ENCODE data around the gene KANSL1.

DNA sequence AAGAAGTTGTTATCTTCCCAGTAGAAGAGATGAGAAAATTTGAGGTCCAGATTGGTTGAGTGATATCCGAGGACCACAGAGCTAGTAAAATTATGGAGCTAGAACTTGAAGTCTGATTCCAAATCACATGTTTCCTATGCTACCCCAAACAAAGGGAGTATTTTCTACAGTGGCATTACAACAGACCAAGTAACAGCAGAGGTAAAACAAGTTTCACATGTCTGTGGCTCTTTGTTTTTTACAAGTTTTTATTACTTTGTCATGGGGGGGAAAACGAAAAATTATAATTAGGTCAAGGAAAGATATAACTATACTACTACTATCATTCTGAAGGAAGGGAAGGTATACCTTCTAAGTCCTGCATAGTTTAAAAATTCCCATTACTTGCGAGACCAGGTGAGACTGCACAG, 49.4 kb downstream of the KANSL1 start:
- TF ChIP-seq, protein P1, sequence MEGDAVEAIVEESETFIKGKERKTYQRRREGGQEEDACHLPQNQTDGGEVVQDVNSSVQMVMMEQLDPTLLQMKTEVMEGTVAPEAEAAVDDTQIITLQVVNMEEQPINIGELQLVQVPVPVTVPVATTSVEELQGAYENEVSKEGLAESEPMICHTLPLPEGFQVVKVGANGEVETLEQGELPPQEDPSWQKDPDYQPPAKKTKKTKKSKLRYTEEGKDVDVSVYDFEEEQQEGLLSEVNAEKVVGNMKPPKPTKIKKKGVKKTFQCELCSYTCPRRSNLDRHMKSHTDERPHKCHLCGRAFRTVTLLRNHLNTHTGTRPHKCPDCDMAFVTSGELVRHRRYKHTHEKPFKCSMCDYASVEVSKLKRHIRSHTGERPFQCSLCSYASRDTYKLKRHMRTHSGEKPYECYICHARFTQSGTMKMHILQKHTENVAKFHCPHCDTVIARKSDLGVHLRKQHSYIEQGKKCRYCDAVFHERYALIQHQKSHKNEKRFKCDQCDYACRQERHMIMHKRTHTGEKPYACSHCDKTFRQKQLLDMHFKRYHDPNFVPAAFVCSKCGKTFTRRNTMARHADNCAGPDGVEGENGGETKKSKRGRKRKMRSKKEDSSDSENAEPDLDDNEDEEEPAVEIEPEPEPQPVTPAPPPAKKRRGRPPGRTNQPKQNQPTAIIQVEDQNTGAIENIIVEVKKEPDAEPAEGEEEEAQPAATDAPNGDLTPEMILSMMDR (conservative IDR thresholded peaks at IDR 0.05 in 1 of 2, IDR thresholded peaks at IDR 0.05 in 1 of 2; ENCODE audit: extremely low read depth in 1 of 2, insufficient read depth in 1 of 2, low read depth in 1 of 2, low read length in 2 of 2), result no peak
- TF ChIP-seq EZH2 (IDR thresholded peaks at IDR 0.05; ENCODE audit: borderline replicate concordance, low read length), result no peak
